ENCODE results near the gene CERS4.
"Not testable (repeated sequence)": the region's sequence is repeated elsewhere in the genome, so short reads cannot be mapped to it uniquely, and the experiment has no call there.

CERS4 gene

GRCh38 chr19:8220481-8220880 lies 11.3 kb downstream of the CERS4 start:
- TF ChIP-seq EZH2phosphoT487 (conservative IDR thresholded peaks at IDR 0.05; ENCODE audit: low read length) (no peak), CTCF (IDR thresholded peaks at IDR 0.05; ENCODE audit: insufficient read depth, low read length, poor library complexity, severe bottlenecking) (no peak)
- H3K27ac ChIP-seq (ENCODE audit: low read depth, low read length): no peak overlapping the region

DNA sequence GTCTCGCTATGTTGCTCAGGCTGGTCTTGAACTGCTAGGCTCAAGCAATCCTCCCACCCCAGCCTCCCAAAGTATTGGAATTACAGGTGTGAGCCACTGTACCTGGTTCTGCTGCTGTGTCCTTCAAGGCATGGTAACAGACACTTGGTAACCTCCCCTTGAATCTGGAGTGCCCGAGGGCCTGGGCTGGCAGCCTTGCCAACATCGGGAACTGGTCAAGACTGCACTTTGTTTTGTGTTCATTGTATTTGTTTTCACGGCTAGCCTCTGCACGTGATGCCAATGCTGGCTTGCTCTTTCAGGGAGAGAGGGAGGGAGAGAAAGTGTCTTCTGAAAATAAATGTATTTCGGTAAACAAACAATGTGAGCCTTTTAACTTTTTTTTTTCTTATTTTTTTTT lies 12.0 kb downstream of the CERS4 start:
- Histone ChIP-seq H3K79me2 (ENCODE audit: insufficient read depth, low read length) (no peaks in the 10 kb centered on the region; the same call in 1 of the 2 replicates), H3K27ac (ENCODE audit: low read depth, low read length) (no peak overlapping the region), H3K4me3 (ENCODE audit: insufficient read depth, low read length, poor library complexity, severe bottlenecking) (no peak overlapping the region), H3F3A (ENCODE audit: insufficient read depth) (no peaks in the 10 kb centered on the region), H3K4me2 (ENCODE audit: low read depth, low read length, poor library complexity, severe bottlenecking) (no peak overlapping the region), H3K9me3 (ENCODE audit: insufficient read depth, low read length) (no peaks in the 10 kb centered on the region), H2AFZ (ENCODE audit: low read depth, low read length, severe bottlenecking) (no peak overlapping the region), H3K36me3 (ENCODE audit: low read length) (no peaks in the 10 kb centered on the region), H3K9me2 (replicated peaks; ENCODE audit: insufficient read depth, low read length) (no peaks in the 10 kb centered on the region), H3K27me3 (ENCODE audit: low read length) (no peaks in the 10 kb centered on the region), H4K20me1 (ENCODE audit: low read depth, low read length) (no peaks in the 10 kb centered on the region), H3K9ac (ENCODE audit: low read length) (no peak overlapping the region)
- TF ChIP-seq CTCF (IDR thresholded peaks at IDR 0.05; ENCODE audit: insufficient read depth, low read length, poor library complexity, severe bottlenecking) (no peak), EZH2phosphoT487 (conservative IDR thresholded peaks at IDR 0.05; ENCODE audit: low read length) (no peak)

More at GRCh38 chr19:8220481-8220880, 11.3 kb downstream of the CERS4 start:
- no peak overlapping the region for H3K9ac ChIP-seq (ENCODE audit: low read length)
- no peaks in the 10 kb centered on the region; the same call in 1 of the 2 replicates for H3K79me2 ChIP-seq (ENCODE audit: insufficient read depth, low read length)
- no peaks in the 10 kb centered on the region for H3K36me3 ChIP-seq (ENCODE audit: low read length)
- no peak overlapping the region for H3K4me3 ChIP-seq (ENCODE audit: insufficient read depth, low read length, poor library complexity, severe bottlenecking)
- no peak overlapping the region for H3K4me2 ChIP-seq (ENCODE audit: low read depth, low read length, poor library complexity, severe bottlenecking)
- H2AFZ ChIP-seq (ENCODE audit: low read depth, low read length, severe bottlenecking): no peak overlapping the region
- H3K9me3 ChIP-seq (ENCODE audit: insufficient read depth, low read length): no peaks in the 10 kb centered on the region
- no peaks in the 10 kb centered on the region for H4K20me1 ChIP-seq (ENCODE audit: low read depth, low read length)
- H3K9me2 ChIP-seq (replicated peaks; ENCODE audit: insufficient read depth, low read length): no peaks in the 10 kb centered on the region
- H3K27me3 ChIP-seq (ENCODE audit: low read length): no peaks in the 10 kb centered on the region
- H3F3A ChIP-seq (ENCODE audit: insufficient read depth): no peaks in the 10 kb centered on the region

DNA sequence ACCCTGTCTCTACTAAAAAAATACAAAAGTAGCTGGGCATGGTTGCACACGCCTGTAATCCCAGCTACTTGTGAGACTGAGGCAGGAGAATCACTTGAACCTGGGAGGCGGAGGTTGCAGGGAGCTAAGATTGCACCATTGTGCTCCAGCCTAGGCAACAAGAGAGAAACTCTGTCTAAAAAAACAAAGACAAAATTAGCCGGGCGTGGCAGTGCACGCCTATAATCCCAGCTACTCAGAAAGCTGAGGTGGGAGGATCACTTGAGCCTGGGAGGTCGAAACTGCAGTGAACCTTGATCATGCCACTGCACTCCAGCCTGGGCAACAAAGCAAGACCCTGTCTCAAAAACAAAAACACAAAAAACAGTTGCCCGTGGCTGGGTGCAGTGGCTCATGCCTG lies 14.3 kb downstream of the CERS4 start:
- not testable (repeated sequence) for H4K20me1 ChIP-seq (ENCODE audit: low read depth, low read length); H3K27me3 ChIP-seq (ENCODE audit: low read length); H3K9me3 ChIP-seq (ENCODE audit: insufficient read depth, low read length); H3K27ac ChIP-seq (ENCODE audit: low read depth, low read length); H3K4me3 ChIP-seq (ENCODE audit: insufficient read depth, low read length, poor library complexity, severe bottlenecking); H3K4me2 ChIP-seq (ENCODE audit: low read depth, low read length, poor library complexity, severe bottlenecking); H3K9me2 ChIP-seq (replicated peaks; ENCODE audit: insufficient read depth, low read length); H3K9ac ChIP-seq (ENCODE audit: low read length); H3K79me2 ChIP-seq (ENCODE audit: insufficient read depth, low read length); H2AFZ ChIP-seq (ENCODE audit: low read depth, low read length, severe bottlenecking); H3F3A ChIP-seq (ENCODE audit: insufficient read depth); H3K36me3 ChIP-seq (ENCODE audit: low read length)

- no peak overlapping the region for H3K4me3 ChIP-seq (ENCODE audit: insufficient read depth, low read length, poor library complexity, severe bottlenecking)
- H3F3A ChIP-seq (ENCODE audit: insufficient read depth): no peaks in the 10 kb centered on the region
- H3K4me2 ChIP-seq (ENCODE audit: low read depth, low read length, poor library complexity, severe bottlenecking): no peak overlapping the region
- no peaks in the 10 kb centered on the region for H3K36me3 ChIP-seq (ENCODE audit: low read length)
- no peak overlapping the region for H3K9ac ChIP-seq (ENCODE audit: low read length)
- no peaks in the 10 kb centered on the region for H3K79me2 ChIP-seq (ENCODE audit: insufficient read depth, low read length)
- H2AFZ ChIP-seq (ENCODE audit: low read depth, low read length, severe bottlenecking): no peak overlapping the region
- H3K27me3 ChIP-seq (ENCODE audit: low read length): no peaks in the 10 kb centered on the region
- H3K27ac ChIP-seq (ENCODE audit: low read depth, low read length): no peak overlapping the region
- no peaks in the 10 kb centered on the region for H4K20me1 ChIP-seq (ENCODE audit: low read depth, low read length)
- H3K9me3 ChIP-seq (ENCODE audit: insufficient read depth, low read length): no peaks in the 10 kb centered on the region
- TF ChIP-seq CTCF (IDR thresholded peaks at IDR 0.05; ENCODE audit: insufficient read depth, low read length, poor library complexity, severe bottlenecking) (no peak), EZH2phosphoT487 (conservative IDR thresholded peaks at IDR 0.05; ENCODE audit: low read length) (no peak)
- H3K9me2 ChIP-seq (replicated peaks; ENCODE audit: insufficient read depth, low read length): no peaks in the 10 kb centered on the region
Measured at GRCh38 chr19:8224394-8225145, 15.4 kb downstream of the CERS4 start.

All from SU-DHL-6 (cell line).